NCI-H82 (cell line): ENCODE data around the gene KCNQ1.

ENCODE experiments used
- DNase-seq: peaks from one replicate; lab custom pipeline; 2025; lab: John Stamatoyannopoulos, UW

KCNQ1 gene

GRCh38 chr11:2665526-2666400 is 221.0 kb downstream of the KCNQ1 start:
- no peak for DNase-seq

- no peak for DNase-seq
Observed at GRCh38 chr11:2666401-2666741, 221.6 kb downstream of the KCNQ1 start.

GRCh38 chr11:2666828-2667570 is 222.2 kb downstream of the KCNQ1 start:
- DNase-seq, result peak; percentile 80

GRCh38 chr11:2667940-2668339 is 223.1 kb downstream of the KCNQ1 start:
- DNase-seq, result no peak

DNA sequence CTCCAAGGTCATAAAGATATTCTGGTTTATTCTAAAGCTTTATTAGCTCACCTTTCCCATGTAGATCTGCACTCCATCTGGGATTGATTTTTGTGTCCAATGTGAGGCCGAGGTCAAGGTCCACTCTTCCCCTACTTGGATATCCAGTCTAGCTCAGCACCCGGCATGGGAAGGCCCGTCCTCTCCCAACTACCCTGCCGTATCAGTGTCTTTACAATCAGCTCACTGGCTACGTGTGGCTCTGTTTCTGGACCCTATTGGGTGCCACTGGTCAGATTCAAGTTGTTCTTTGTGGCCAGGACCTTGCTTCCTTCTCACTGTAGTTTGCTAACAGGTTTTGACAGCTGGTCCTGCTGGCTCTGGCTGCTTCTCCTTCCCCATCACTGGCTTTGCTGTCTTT is 224.1 kb downstream of the KCNQ1 start:
- DNase-seq, result no peak

- DNase-seq, result no peak
Observed at GRCh38 chr11:2669634-2670469, 225.0 kb downstream of the KCNQ1 start.

GRCh38 chr11:2670541-2671100 is 225.8 kb downstream of the KCNQ1 start:
- no peak for DNase-seq

- no peak for DNase-seq
Observed at GRCh38 chr11:2671748-2672147, 226.9 kb downstream of the KCNQ1 start.

GRCh38 chr11:2672553-2673249 is 227.9 kb downstream of the KCNQ1 start:
- DNase-seq, result no peak

DNA sequence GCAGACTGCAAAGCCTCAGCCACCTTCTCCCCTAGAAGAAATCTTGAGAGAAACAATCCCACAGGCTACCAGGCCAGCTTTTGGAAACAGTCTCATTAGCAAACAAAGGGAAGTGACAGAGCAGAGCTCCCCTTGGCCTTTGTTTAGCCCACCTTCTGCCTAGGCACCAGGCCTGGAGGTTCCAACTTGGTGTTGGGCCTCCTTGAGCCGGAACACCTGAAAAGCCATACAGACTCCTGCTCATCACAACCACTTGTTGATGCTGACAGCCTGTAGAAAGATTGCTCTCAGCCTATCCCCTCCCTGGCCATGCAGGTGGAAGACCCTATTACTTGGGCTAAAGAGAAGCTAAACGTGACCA is 228.4 kb downstream of the KCNQ1 start:
- DNase-seq, result no peak

DNA sequence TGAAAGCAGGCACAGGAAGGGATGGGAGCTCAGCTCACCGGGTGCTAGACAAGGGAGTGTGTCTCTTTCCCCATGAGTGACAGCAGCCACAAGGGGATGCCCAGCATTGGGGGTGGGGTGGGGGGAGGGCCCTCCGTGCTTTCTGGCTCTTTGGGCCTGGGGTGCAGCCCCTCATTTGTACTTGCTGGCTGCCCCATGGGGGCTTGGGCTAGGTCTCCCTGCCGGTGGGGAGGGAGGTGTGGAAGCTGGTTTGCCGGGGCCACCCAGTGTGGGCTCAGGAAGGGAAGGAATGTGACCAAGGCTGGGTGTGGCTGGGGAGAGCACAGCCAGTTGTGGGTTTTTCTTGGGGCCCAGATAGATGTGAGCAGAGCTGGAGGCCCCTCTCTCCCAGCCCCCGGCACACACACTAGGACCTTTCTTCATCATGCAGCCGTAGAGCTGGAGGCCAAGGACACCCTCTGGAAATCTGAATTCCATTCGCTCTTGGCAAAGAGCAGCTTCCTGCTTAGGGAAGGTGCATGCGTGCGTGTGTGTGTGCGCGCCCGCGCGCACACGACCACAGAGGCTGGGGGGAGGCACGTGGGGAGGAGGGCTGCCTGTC is 229.2 kb downstream of the KCNQ1 start:
- no peak for DNase-seq

DNA sequence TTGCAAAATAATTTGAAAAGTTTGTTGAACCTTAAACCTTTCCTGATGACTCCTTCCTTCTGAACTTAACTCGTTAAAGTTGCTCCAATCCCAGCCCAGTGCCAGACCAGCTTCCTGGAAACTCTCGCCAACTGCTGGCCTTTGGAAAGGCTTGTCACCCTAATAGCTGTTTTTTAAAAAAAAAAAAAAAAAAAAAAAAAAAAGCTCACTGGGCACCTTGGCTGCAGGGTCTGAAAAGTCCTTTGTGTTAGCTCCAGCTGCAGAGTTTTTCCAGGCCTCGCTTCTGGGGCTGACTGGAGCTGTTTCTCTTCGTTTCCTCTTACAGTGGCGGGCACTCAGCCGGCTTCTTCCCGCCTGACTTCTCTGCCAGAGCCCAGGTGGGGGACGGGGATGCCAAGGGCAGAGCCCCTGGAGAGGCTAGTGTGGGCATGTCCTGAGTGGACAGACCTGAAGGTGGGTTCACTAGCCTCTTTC is 229.9 kb downstream of the KCNQ1 start:
- DNase-seq, result no peak

- no peak for DNase-seq
Observed at GRCh38 chr11:2675540-2675939, 230.7 kb downstream of the KCNQ1 start.

DNA sequence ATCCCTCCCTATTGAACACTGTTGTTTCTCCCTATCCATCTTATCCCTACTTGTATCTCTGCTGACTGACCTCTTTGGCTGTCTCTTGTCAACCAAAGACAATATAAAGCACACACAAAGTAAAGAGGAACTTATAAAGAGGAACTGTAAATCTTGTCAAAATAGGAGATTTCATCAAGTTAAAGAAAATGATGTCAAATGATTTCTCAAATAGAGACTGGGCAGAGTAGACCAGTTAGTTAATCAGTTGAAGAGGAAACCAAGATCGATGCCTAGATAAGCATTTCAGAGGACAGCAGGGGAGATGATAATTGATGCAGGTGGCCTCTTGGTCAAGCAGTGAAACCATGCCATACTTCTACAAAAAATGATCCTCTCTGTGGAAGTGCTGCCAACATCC is 232.3 kb downstream of the KCNQ1 start:
- DNase-seq, result no peak

DNA sequence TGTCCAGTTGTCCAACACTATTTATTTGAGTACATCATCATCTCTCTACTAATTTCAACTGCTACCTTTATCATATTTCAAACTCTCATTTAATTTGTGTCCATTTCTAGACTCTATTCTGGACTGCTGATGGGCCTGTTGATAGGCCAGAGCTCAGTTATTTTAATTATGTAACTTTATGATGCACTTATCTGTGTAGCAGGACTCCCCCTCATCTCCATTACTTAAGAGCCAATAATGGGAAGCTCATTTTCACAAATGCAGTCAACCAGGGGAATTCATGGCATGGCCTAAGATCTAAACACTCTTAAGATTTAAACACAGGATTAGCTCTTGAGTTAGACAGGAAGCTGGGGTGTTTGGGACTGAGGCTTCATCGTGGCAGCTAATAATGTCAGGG is 233.6 kb downstream of the KCNQ1 start:
- DNase-seq, result peak; percentile 28

- no peak for DNase-seq
Observed at GRCh38 chr11:2679011-2679676, 234.3 kb downstream of the KCNQ1 start.

- no peak for DNase-seq
Observed at GRCh38 chr11:2681408-2682145, 236.8 kb downstream of the KCNQ1 start.

DNA sequence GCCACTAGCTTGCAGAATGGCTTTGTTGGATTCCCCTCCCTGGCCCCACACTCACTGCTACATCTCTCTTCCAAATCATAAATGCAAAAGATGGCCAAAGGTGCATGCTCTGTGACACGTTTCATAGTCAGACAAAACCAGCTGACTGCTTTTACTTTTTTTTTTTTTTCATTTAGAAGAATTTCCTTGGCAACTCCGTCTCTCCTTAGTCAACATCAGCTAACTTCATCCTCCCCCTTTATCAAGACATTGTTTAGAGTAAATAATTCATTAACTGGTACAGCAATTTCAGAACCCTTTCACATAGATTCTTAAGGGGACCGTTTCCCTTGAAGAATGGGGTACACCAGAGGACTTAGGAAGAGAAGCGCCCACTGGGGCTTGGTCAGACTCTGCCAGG is 239.0 kb downstream of the KCNQ1 start:
- no peak for DNase-seq

DNA sequence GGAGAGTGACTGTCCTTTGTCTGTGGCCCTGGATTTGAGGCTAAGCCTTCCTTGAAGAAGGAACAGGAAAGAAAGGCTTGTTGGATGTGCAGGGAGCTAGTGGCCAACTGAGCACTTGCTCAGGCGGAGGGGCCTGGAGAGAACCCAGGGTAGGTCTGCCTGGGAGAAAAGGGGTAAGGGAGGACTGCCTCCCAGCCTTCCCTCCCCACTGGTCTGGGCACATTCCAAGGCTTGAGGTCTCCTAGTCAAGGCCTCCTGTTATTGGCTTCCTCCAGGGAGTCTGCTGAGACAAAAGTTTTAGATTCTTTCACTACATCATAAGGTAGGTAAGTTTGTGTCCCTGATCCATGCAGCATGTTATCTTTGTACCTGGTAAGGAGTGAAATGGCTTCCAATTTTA is 239.8 kb downstream of the KCNQ1 start:
- no peak for DNase-seq

GRCh38 chr11:2685051-2685450 is 240.2 kb downstream of the KCNQ1 start:
- no peak for DNase-seq
